HG03025 (cell line): ENCODE results near the gene RCOR2.
"Not testable (repeated sequence)": the region's sequence is repeated elsewhere in the genome, so short reads cannot be mapped to it uniquely, and the experiment has no call there.

Experiments used
- ATAC-seq: cut with Tn5 transposase; IDR thresholded peaks from one replicate; pipeline ENCODE4 v1.9.1; 2021; ENCODE audit warnings: mild to moderate bottlenecking, moderate library complexity; ENCODE audit not compliant: unreplicated experiment, low FRiP score

The RCOR2 gene

GRCh38 chr11:63882555-63883242 is 34.3 kb downstream of the RCOR2 start:
- no peak for ATAC-seq

GRCh38 chr11:63880403-63880790 is 36.6 kb downstream of the RCOR2 start:
- ATAC-seq, result no peak

GRCh38 chr11:63879598-63880402 is 37.2 kb downstream of the RCOR2 start:
- ATAC-seq, result no peak

GRCh38 chr11:63877658-63878241 is 39.2 kb downstream of the RCOR2 start:
- no peak for ATAC-seq

- no peak for ATAC-seq
Observed at GRCh38 chr11:63876616-63877015, 40.3 kb downstream of the RCOR2 start.

GRCh38 chr11:63875506-63876065 is 41.4 kb downstream of the RCOR2 start:
- ATAC-seq, result no peak

GRCh38 chr11:63874511-63874910 is 42.5 kb downstream of the RCOR2 start:
- ATAC-seq, result no peak

GRCh38 chr11:63873311-63873710 is 43.7 kb downstream of the RCOR2 start:
- no peak for ATAC-seq

GRCh38 chr11:63872800-63873197 is 44.2 kb downstream of the RCOR2 start:
- no peak for ATAC-seq

GRCh38 chr11:63871962-63872799 is 44.8 kb downstream of the RCOR2 start:
- ATAC-seq, result peak; percentile 74

- no peak for ATAC-seq
Observed at GRCh38 chr11:63870351-63871140, 46.4 kb downstream of the RCOR2 start.

GRCh38 chr11:63869683-63870082 is 47.3 kb downstream of the RCOR2 start:
- no peak for ATAC-seq

- ATAC-seq, result no peak
Observed at GRCh38 chr11:63869171-63869591, 47.8 kb downstream of the RCOR2 start.

GRCh38 chr11:63868399-63869064 is 48.4 kb downstream of the RCOR2 start:
- no peak for ATAC-seq

- ATAC-seq, result no peak
Observed at GRCh38 chr11:63867511-63867910, 49.5 kb downstream of the RCOR2 start.

- ATAC-seq, result peak; percentile 54
Observed at GRCh38 chr11:63866211-63866610, 50.8 kb downstream of the RCOR2 start.

- not testable (repeated sequence) for ATAC-seq
Observed at GRCh38 chr11:63863620-63864019, 53.3 kb downstream of the RCOR2 start.

- no peak for ATAC-seq
Observed at GRCh38 chr11:63862923-63863322, 54.0 kb downstream of the RCOR2 start.
